ENCODE data around the gene POLE. TPM values are rescaled to one million over a fixed set of nuclear protein-coding genes. Genes with fewer than 3 reads are reported as not detected.
"Not testable (repeated sequence)": the region's sequence is repeated elsewhere in the genome, so short reads cannot be mapped to it uniquely, and the experiment has no call there.

The POLE gene
- total RNA-seq, 2 donors from 2014 or later = 41.3 to 45.7 TPM

- Histone ChIP-seq H3K4me3 (no peak overlapping the region), H3K36me3 (peaks cover 19% of the 10 kb centered on the region), H3K27ac (no peak overlapping the region), H3K9me3 (no peaks in the 10 kb centered on the region), H3K27me3 (replicated peaks; ENCODE audit: insufficient read depth) (no peaks in the 10 kb centered on the region), H3K4me1 (ENCODE audit: control insufficient read depth in 1 of 2, low read depth in 2 of 2) (no peaks in the 10 kb centered on the region)
- DNase-seq (ENCODE audit: low spot score) (no peak), ATAC-seq (ENCODE audit: insufficient number of reproducible peaks, low FRiP score, low read depth) (no peak)
- TF ChIP-seq, protein P1, sequence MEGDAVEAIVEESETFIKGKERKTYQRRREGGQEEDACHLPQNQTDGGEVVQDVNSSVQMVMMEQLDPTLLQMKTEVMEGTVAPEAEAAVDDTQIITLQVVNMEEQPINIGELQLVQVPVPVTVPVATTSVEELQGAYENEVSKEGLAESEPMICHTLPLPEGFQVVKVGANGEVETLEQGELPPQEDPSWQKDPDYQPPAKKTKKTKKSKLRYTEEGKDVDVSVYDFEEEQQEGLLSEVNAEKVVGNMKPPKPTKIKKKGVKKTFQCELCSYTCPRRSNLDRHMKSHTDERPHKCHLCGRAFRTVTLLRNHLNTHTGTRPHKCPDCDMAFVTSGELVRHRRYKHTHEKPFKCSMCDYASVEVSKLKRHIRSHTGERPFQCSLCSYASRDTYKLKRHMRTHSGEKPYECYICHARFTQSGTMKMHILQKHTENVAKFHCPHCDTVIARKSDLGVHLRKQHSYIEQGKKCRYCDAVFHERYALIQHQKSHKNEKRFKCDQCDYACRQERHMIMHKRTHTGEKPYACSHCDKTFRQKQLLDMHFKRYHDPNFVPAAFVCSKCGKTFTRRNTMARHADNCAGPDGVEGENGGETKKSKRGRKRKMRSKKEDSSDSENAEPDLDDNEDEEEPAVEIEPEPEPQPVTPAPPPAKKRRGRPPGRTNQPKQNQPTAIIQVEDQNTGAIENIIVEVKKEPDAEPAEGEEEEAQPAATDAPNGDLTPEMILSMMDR (IDR thresholded peaks at IDR 0.05) = no peak
Observed at GRCh38 chr12:132702640-132703039, 15.5 kb upstream of the POLE start.

GRCh38 chr12:132700212-132700822 is 13.2 kb upstream of the POLE start:
- Histone ChIP-seq H3K36me3 (peaks cover 27% of the 10 kb centered on the region), H3K27ac (no peak overlapping the region), H3K4me1 (ENCODE audit: control insufficient read depth in 1 of 2, low read depth in 2 of 2) (no peaks in the 10 kb centered on the region), H3K27me3 (replicated peaks; ENCODE audit: insufficient read depth) (no peaks in the 10 kb centered on the region), H3K4me3 (no peak overlapping the region), H3K9me3 (no peaks in the 10 kb centered on the region)
- TF ChIP-seq, protein P1 (IDR thresholded peaks at IDR 0.05) = no peak
- DNase-seq (ENCODE audit: low spot score) (no peak), ATAC-seq (ENCODE audit: insufficient number of reproducible peaks, low FRiP score, low read depth) (no peak)

GRCh38 chr12:132698341-132698740 is 11.2 kb upstream of the POLE start:
- H3K36me3 ChIP-seq = peaks cover 21% of the 10 kb centered on the region
- no peaks in the 10 kb centered on the region for H3K4me1 ChIP-seq (ENCODE audit: control insufficient read depth in 1 of 2, low read depth in 2 of 2)
- H3K9me3 ChIP-seq = no peaks in the 10 kb centered on the region
- no peaks in the 10 kb centered on the region for H3K27me3 ChIP-seq (replicated peaks; ENCODE audit: insufficient read depth)
- TF ChIP-seq, protein P1 (IDR thresholded peaks at IDR 0.05) = no peak
- H3K4me3 ChIP-seq = no peak overlapping the region
- H3K27ac ChIP-seq = no peak overlapping the region
- no peak for DNase-seq (ENCODE audit: low spot score)
- ATAC-seq (ENCODE audit: insufficient number of reproducible peaks, low FRiP score, low read depth) = no peak

DNA sequence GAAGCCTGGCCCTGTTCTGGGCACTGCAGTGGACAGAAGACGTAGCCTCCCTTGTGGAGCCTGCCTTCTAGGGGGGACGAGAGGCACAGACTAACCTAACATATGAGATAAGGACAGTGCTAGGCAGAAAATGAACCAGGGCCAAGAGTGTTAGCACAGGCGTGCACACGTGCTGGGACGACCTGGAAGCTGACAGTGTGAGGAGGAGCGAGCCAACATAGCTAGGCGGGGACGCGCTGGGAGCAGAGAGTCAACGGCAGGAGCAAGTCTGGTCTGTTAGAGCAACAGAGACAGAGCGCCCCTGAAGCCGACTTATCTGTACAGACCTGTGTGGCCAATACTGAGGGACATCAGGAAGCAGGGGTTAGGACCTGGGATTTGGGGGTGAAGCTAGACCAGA is 8.3 kb upstream of the POLE start:
- H3K9me3 ChIP-seq = no peaks in the 10 kb centered on the region
- H3K4me1 ChIP-seq (ENCODE audit: control insufficient read depth in 1 of 2, low read depth in 2 of 2) = peaks cover 0 to 4% of the 10 kb centered on the region in 2 donors
- H3K27me3 ChIP-seq (replicated peaks; ENCODE audit: insufficient read depth) = no peaks in the 10 kb centered on the region
- ATAC-seq (ENCODE audit: insufficient number of reproducible peaks, low FRiP score, low read depth) = no peak
- no peak overlapping the region for H3K27ac ChIP-seq
- TF ChIP-seq, protein P1 (IDR thresholded peaks at IDR 0.05) = no peak
- no peak for DNase-seq (ENCODE audit: low spot score)
- no peak overlapping the region for H3K4me3 ChIP-seq
- peaks cover 16% of the 10 kb centered on the region for H3K36me3 ChIP-seq

- not testable (repeated sequence) for H3K27me3 ChIP-seq (replicated peaks; ENCODE audit: insufficient read depth); H3K4me3 ChIP-seq; H3K4me1 ChIP-seq (ENCODE audit: control insufficient read depth in 1 of 2, low read depth in 2 of 2); ATAC-seq (ENCODE audit: insufficient number of reproducible peaks, low FRiP score, low read depth); H3K9me3 ChIP-seq; DNase-seq (ENCODE audit: low spot score); H3K27ac ChIP-seq
- H3K36me3 ChIP-seq = peaks cover 16% of the 10 kb centered on the region
Observed at GRCh38 chr12:132694888-132695287, 7.7 kb upstream of the POLE start.

GRCh38 chr12:132692030-132692429 is 4.9 kb upstream of the POLE start:
- H3K4me3 ChIP-seq; H3K36me3 ChIP-seq; H3K27me3 ChIP-seq (replicated peaks; ENCODE audit: insufficient read depth); DNase-seq (ENCODE audit: low spot score); H3K27ac ChIP-seq; H3K9me3 ChIP-seq; H3K4me1 ChIP-seq (ENCODE audit: control insufficient read depth in 1 of 2, low read depth in 2 of 2); ATAC-seq (ENCODE audit: insufficient number of reproducible peaks, low FRiP score, low read depth): not testable (repeated sequence)

All from thoracic aorta (tissue), 2 donors.